ENCODE results near the gene OGFOD3.
"Not testable (repeated sequence)": the region's sequence is repeated elsewhere in the genome, so short reads cannot be mapped to it uniquely, and the experiment has no call there.

OGFOD3 gene

DNA sequence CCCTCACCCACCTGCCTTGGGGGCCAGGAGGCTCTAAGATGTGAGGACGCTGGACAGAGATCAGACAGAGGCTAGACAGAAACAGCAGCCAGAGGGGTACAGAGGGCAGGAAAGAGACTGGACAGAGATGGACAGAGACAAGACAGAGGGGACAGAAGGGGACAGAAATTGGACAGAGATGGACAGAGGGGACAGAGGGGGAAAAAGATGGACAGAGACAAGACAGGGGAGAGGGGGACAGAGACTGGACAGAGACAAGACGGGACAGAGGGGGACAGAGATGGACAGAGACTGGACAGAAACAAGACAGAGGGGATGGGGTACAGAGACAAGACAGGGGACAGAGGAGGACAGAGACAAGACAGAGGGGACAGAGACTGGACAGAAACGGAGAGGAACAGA is 30.7 kb downstream of the OGFOD3 start:
- Mint-ChIP-seq H3K36me3 (peaks cover 7 to 8% of the 10 kb centered on the region in 2 donors), H3K27ac (no peak overlapping the region), H3K9me3 (no peaks in the 10 kb centered on the region), H3K4me3 (no peak overlapping the region), H3K27me3 (peaks cover 20 to 30% of the 10 kb centered on the region in 2 donors), H3K4me1 (peaks cover 0 to 7% of the 10 kb centered on the region in 2 donors)
- ATAC-seq (replicated peaks) (no peak), DNase-seq (no peak)

DNA sequence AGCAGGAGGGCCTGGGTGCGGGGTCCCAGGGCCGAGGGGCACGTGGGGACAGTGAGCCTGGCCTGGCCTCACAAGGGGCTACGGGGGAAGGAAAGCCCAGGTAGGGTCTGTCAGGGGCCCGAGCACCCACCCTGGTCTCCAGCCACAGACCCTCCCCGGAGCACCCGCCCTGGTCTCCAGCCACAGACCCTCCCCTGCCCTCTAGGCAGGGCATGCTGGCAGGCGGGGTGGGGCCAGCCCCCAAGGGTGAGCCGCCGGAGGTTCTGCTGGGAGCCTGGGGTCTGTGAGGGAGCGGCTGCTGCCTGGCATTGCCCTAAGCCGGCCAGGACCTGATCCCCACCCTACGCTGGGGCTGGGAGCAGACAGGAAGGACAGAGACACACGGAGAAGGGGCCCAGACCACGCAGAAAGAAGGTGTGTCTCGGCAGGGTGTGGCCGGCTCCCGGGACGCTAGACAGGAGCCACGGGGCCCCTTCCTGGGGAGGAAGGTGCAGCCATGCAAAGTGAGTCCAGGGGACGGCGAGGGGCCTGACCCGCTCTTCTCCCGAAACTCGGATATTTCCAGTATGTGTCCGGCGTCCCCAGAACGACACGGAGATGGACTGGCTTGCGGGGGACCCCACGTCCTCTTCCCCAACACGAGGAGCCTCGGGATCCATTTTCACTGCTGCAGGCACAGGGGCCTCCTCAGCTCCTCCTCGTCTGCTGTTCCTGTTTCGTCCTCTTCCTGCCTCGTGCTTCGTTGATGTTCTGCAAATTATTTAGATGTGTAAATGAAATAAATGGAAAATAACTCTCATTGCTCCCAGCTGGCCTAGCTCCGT is 31.3 kb downstream of the OGFOD3 start:
- no peak for ATAC-seq (replicated peaks)
- Mint-ChIP-seq H3K27me3 (peaks cover 24 to 35% of the 10 kb centered on the region in 2 donors), H3K4me3 (no peak overlapping the region), H3K27ac (no peak overlapping the region), H3K36me3 (peaks cover 2% of the 10 kb centered on the region in 2 donors), H3K4me1 (peaks cover 0 to 7% of the 10 kb centered on the region in 2 donors), H3K9me3 (no peaks in the 10 kb centered on the region)
- no peak for DNase-seq

DNA sequence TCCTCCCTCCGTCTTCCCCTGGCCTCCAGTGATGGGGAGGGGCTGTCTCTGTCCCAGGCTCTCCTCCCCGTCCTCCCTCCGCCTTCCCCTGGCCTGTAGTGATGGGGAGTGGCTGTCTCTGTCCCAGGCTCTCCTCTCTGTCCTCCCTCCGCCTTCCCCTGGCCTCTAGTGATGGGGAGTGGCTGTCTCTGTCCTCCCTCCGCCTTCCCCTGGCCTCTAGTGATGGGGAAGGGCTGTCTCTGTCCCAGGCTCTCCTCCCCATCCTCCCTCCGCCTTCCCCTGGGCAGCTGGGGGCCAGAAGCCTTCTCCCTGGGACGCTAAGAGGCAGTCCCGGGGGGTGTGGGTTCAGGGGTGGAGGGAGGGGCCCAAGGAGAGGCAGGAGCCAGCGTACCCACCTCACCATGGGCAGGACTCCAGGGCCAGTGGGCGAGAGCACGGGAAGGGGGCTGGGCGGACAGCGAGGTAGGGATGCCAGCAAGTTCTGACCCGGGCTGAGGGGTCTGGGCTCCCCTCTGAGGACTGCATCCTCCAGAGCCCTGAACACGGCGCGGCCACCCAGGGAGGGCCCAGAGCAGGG is 32.0 kb downstream of the OGFOD3 start:
- no peak for DNase-seq
- Mint-ChIP-seq H3K4me3 (no peak overlapping the region), H3K36me3 (no peaks in the 10 kb centered on the region), H3K9me3 (no peaks in the 10 kb centered on the region), H3K27ac (no peak overlapping the region), H3K4me1 (peaks cover 3 to 8% of the 10 kb centered on the region in 2 donors), H3K27me3 (peaks cover 28 to 39% of the 10 kb centered on the region in 2 donors)
- no peak for ATAC-seq (replicated peaks)

DNA sequence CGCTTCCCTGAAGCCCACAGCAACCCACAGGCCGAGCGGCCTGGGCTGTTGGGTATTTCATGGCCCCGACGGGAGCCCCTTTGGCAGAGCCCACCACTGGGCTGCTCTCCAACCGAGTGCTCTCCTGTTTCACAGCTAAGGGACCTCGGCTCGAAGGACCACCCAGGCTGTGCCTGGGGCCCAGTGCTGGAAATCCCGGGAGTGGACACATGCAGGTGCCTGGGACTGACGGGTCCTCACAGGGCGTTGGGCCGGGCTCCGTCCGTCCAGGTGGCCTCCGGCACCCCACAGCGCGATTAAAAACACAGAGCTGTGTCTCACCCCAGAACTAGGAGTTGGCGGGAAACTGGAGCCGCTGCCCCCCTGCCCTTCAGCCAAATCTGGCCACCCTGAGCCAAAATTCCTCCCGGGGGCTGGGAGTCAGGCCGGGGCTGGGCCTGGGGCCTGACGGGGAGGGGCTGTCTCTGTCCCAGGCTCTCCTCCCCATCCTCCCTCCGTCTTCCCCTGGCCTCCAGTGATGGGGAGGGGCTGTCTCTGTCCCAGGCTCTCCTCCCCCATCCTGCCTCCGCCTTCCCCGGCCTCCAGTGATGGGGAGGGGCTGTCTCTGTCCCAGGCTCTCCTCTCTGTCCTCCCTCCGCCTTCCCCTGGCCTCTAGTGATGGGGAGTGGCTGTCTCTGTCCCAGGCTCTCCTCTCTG is 32.7 kb downstream of the OGFOD3 start:
- Mint-ChIP-seq H3K27me3 (peaks cover 35 to 45% of the 10 kb centered on the region in 2 donors), H3K36me3 (no peaks in the 10 kb centered on the region), H3K9me3 (no peaks in the 10 kb centered on the region), H3K27ac (no peak overlapping the region), H3K4me1 (peaks cover 5 to 11% of the 10 kb centered on the region in 2 donors), H3K4me3 (no peak overlapping the region)
- ATAC-seq (replicated peaks): no peak
- DNase-seq: no peak

DNA sequence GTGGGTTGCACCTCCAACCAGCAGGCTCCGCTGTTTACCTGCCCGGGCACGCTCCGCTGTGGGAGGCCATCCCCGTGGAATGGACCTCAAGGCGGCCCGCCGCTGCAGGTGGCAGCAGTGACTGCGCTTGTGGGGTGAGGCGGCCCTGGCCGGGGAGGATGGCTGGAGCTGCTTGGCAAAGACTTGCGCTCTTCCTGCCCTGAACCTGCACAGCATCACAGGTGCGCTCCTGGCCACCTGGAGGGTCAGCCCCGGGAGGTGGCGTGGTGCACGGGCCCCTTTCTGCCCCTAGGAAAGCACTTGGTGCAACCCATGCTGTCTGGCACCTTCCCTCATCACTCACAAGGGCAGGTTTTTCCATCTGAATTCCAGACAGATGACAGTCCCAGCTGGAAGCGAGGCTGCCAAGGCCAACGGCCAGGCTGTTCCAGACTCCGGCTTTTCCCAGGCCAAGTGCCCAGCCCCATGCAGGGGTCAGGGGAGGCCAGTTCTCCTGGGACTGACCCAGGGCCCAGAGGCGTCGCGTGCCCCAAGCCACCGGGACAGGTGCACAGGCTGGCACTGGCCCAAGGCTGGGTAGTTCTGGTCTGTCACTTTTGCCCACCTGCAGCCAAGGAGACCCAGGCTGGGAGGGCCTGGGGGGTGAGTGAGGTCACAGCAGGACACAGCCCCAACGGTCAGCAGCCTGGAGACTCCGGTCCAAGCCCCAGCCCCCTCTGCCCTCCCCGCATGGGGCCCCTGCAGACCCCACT is 33.5 kb downstream of the OGFOD3 start:
- no peak for ATAC-seq (replicated peaks)

DNA sequence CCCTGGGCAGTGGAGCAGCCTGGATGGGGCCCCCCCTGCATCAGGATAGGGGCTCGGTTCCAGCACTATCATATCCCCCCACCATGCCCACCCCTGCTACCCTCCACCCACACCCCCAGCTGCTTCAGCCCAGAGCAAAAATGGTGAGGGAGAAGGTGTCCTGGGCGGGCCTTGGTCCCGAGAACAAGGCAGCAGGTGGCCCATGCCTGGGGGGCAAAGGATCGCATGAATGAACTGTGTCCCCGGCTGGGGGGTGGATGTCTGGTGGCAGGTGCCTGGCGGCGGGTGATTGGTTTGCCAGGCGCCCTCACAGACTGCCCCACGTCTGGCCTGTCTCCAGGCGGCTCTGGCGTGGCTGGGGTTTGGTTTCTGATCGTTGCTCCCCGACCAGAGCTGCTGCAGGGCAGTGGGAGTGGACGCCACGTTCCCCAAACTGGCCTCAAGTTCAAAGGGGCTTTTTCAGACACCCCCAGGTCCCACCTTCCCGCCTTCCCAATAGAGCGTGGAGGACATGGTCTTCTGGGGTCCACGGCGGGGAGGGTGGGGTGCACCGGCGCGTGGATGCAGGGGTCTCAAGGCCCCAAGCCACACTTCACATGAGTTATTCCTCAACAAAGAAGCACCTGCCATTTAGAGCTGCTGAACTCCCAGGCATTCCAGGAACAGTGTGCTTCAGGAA is 34.2 kb downstream of the OGFOD3 start:
- ATAC-seq (replicated peaks) (no peak), DNase-seq (no peak)
- H3K4me3 Mint-ChIP-seq: peak overlapping the region in 1 of 2 donors; percentile 33
- peaks cover 5 to 15% of the 10 kb centered on the region in 2 donors for H3K4me1 Mint-ChIP-seq
- peaks cover 44 to 56% of the 10 kb centered on the region in 2 donors for H3K27me3 Mint-ChIP-seq
- H3K9me3 Mint-ChIP-seq: no peaks in the 10 kb centered on the region
- H3K36me3 Mint-ChIP-seq: no peaks in the 10 kb centered on the region
- H3K27ac Mint-ChIP-seq: no peak overlapping the region

More for the DNA sequence above, 33.5 kb downstream of the OGFOD3 start:
- no peak overlapping the region for H3K4me3 Mint-ChIP-seq
- DNase-seq: no peak
- H3K36me3 Mint-ChIP-seq: no peaks in the 10 kb centered on the region
- no peaks in the 10 kb centered on the region for H3K9me3 Mint-ChIP-seq
- H3K27me3 Mint-ChIP-seq: peaks cover 41 to 53% of the 10 kb centered on the region in 2 donors
- H3K27ac Mint-ChIP-seq: no peak overlapping the region
- H3K4me1 Mint-ChIP-seq: peaks cover 5 to 13% of the 10 kb centered on the region in 2 donors

DNA sequence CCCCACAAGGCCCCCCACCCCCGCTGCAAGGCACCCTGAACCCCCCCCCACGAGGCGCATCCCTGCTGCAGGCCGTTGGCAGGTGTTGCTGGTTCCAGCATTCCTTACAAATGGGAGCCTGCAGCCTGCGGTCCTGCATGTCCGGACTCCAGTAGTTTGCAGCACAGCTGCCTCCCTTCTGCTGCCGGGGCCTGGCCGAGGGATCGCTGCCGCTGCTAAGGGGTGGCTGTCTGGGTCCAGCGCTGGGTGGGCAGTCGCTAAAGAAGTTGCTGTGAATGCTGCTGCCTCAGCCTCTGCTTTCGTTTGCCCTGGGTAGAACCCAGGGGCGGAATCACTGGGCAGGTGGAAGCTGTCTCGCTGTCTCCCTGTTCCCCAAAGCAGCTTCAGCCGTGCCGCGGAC is 35.0 kb downstream of the OGFOD3 start:
- Mint-ChIP-seq H3K27ac (no peak overlapping the region), H3K4me3 (no peak overlapping the region), H3K36me3 (no peaks in the 10 kb centered on the region), H3K9me3 (no peaks in the 10 kb centered on the region), H3K4me1 (peaks cover 10 to 17% of the 10 kb centered on the region in 2 donors), H3K27me3 (peaks cover 49 to 63% of the 10 kb centered on the region in 2 donors)
- ATAC-seq (replicated peaks) (no peak), DNase-seq (no peak)

DNA sequence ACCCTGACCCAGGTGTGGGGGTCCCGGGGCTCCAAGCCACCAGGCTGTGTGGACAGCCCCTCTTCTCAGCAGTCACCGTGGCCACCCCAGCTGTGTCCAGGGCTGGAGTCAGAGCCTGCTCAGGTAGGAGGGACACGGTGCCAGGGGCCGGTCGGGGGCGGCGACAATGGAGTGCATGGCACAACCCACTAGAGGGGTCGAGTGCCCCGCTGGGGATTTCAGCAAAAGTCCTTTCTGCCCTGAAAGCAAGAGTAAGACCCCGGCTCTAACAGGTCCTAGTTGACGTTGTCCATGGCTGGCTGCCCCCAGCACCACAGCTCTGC is 35.5 kb downstream of the OGFOD3 start:
- DNase-seq: no peak
- H3K4me3 Mint-ChIP-seq: no peak overlapping the region
- H3K36me3 Mint-ChIP-seq: no peaks in the 10 kb centered on the region
- H3K9me3 Mint-ChIP-seq: no peaks in the 10 kb centered on the region
- ATAC-seq (replicated peaks): no peak
- no peak overlapping the region for H3K27ac Mint-ChIP-seq
- H3K27me3 Mint-ChIP-seq: peaks cover 51 to 67% of the 10 kb centered on the region in 2 donors
- peaks cover 10 to 17% of the 10 kb centered on the region in 2 donors for H3K4me1 Mint-ChIP-seq

DNA sequence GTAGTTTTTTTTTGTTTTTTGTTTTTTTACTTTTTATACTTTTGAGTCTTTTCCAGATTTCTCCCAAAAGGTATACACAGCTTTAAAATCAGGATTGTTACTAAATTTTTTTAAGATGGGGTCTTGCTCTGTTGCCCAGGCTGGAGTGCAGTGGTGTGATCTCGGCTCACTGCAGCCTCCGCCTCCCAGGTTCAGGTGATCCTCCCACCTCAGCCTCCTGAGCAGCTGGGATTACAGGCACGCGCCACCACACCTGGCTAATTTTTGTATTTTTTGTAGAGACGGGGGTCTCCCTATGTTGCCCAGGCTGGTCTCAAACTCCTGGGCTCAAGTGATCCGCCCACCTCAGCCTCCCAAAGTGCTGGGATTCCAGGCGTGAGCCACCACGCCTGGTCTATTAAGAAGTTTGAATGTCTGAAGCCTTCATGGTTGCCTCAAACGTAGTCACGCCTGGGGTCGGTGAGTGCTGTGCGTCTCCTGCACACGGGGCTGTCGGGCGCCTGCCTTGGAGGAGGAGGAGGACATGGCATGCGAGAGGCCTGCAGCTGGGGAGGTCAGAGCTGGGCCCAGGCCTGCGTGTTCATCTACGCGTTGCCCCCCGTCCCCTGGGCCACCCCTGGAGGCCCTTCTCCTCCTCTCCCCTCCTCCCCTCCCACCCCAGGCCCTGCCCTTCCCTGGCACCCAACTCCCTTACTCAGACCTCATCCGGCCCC is 36.0 kb downstream of the OGFOD3 start:
- Mint-ChIP-seq H3K4me1 (peaks cover 10 to 14% of the 10 kb centered on the region in 2 donors), H3K27me3 (peaks cover 49 to 71% of the 10 kb centered on the region in 2 donors)
- ATAC-seq (replicated peaks); H3K36me3 Mint-ChIP-seq; H3K9me3 Mint-ChIP-seq; H3K4me3 Mint-ChIP-seq; DNase-seq; H3K27ac Mint-ChIP-seq: not testable (repeated sequence)

DNA sequence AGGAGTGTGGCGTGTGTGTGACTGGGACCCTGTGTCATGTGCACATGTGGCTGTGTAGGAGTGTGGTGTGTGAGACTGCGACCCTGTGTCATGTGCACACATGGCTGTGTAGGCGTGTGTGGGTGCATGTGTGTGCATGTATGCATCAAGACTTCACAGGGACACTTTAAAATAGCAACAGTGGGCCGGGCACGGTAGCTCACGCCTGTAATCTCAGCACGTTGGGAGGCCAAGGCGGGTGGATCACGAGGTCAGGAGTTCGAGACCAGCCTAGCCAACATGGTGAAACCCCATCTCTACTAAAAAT is 36.7 kb downstream of the OGFOD3 start:
- not testable (repeated sequence) for H3K27ac Mint-ChIP-seq; DNase-seq; H3K9me3 Mint-ChIP-seq; H3K4me3 Mint-ChIP-seq; ATAC-seq (replicated peaks); H3K36me3 Mint-ChIP-seq
- H3K4me1 Mint-ChIP-seq: peaks cover 10 to 14% of the 10 kb centered on the region in 2 donors
- H3K27me3 Mint-ChIP-seq: peaks cover 48 to 71% of the 10 kb centered on the region in 2 donors

DNA sequence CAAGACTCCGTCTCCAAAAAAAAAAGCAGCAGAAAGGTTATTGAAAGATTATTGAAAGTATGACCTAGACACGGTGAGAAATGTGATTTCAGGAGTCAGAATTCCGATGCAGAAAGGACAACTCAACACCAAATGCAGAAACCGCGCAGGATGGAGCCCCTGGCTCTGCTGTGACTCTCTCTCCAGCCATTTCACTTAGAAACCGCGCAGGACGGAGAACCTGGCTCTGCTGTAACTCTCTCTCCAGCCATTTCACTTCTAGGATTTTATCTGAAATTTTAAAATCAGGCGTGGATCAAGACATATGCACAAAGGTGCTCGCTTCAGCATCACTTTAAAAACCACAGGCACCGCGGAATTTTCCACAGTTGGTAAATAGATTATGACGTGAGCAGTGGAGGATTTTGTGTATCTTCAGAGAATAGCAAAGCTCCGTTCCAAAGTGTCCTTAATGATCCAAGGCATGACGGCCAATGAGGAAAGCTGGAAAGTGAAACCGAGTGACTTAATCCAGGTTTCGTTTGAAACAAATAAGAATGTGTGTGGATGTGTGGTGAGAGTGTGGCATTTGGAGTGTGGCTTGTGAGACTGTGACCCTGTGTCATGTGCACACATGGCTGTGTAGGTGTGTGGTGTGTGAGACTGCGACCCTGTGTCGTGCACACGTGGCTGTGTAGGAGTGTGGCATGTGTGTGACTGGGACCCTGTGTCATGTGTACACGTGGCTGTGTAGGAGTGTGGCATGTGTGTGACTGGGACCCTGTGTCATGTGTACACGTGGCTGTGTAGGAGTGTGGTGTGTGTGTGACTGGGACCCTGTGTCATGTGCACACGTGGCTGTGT is 37.3 kb downstream of the OGFOD3 start:
- peaks cover 50 to 73% of the 10 kb centered on the region in 2 donors for H3K27me3 Mint-ChIP-seq
- no peaks in the 10 kb centered on the region for H3K9me3 Mint-ChIP-seq
- H3K4me1 Mint-ChIP-seq: peaks cover 10% of the 10 kb centered on the region in 2 donors
- no peaks in the 10 kb centered on the region for H3K36me3 Mint-ChIP-seq
- DNase-seq (no peak), ATAC-seq (replicated peaks) (no peak)
- H3K27ac Mint-ChIP-seq: no peak overlapping the region
- H3K4me3 Mint-ChIP-seq: no peak overlapping the region

DNA sequence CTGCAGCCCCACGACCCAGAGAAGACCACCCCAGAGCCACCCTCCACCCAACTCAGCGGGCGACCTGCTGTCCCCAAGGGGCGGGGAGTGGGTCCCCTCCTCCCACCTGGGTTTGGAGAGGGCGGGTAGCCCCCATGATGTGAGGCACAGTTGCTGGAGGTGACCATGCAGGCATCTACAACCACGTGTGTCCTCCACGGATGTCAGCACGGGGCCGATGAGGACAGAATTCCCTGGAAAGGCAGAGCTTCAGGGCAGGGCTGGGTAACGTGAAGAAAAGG is 39.7 kb downstream of the OGFOD3 start:
- peaks cover 10% of the 10 kb centered on the region in 2 donors for H3K4me1 Mint-ChIP-seq
- peaks cover 54 to 70% of the 10 kb centered on the region in 2 donors for H3K27me3 Mint-ChIP-seq
- no peaks in the 10 kb centered on the region for H3K36me3 Mint-ChIP-seq
- no peak overlapping the region for H3K4me3 Mint-ChIP-seq
- no peak overlapping the region for H3K27ac Mint-ChIP-seq
- DNase-seq: no peak
- H3K9me3 Mint-ChIP-seq: no peaks in the 10 kb centered on the region
- ATAC-seq (replicated peaks): no peak

All from stimulated activated naive B cell treated with anti-CD40 and anti-IgM and Interleukin-4, amounts not matched to agents 10 μg/mL and 1 μg/mL and 100 μg/mL, for 72 hours (primary cell).